GM19193 (cell line): ENCODE data around the gene RAB40C.

Source experiments
- POLR2A ChIP-seq: IDR thresholded peaks from 4 replicates; pipeline ENCODE4 v1.6.1; 2011; ENCODE audit not compliant: insufficient read depth, insufficient read length; ENCODE audit errors: extremely low read depth

Gene RAB40C

GRCh38 chr16:589658-590187, at the start of gene RAB40C:
Gene RAB40C, plus strand, starts transcription at chr16:590066. Its CDS starts 226 bp downstream, at chr16:590292.
- TF ChIP-seq POLR2A, result no peak

GRCh38 chr16:540645-541340, 49.1 kb upstream of the RAB40C start:
- no peak for TF ChIP-seq POLR2A

- TF ChIP-seq POLR2A, result no peak
These were observed 46.3 kb upstream of the RAB40C start for GRCh38 chr16:543301-544164.

- no peak for TF ChIP-seq POLR2A
These were observed 45.3 kb upstream of the RAB40C start for GRCh38 chr16:544517-544916.

GRCh38 chr16:546909-547770, 42.7 kb upstream of the RAB40C start:
- no peak for TF ChIP-seq POLR2A

- TF ChIP-seq POLR2A, result no peak
These were observed 41.3 kb upstream of the RAB40C start for GRCh38 chr16:548586-548985.

- no peak for TF ChIP-seq POLR2A
These were observed 40.2 kb upstream of the RAB40C start for GRCh38 chr16:549544-550263.

GRCh38 chr16:551210-551609, 38.7 kb upstream of the RAB40C start:
- TF ChIP-seq POLR2A, result no peak

- TF ChIP-seq POLR2A, result no peak
These were observed 37.7 kb upstream of the RAB40C start for GRCh38 chr16:552171-552570.

- no peak for TF ChIP-seq POLR2A
These were observed 36.1 kb upstream of the RAB40C start for GRCh38 chr16:553601-554296.

- no peak for TF ChIP-seq POLR2A
These were observed 35.6 kb upstream of the RAB40C start for GRCh38 chr16:554297-554621.

GRCh38 chr16:554640-555365, 35.1 kb upstream of the RAB40C start:
- no peak for TF ChIP-seq POLR2A
